Measurements from ENCODE around the gene FOXC1.

The FOXC1 gene

GRCh38 chr6:1600063-1600763 is 9.5 kb upstream of the FOXC1 start:
- DNase-seq, result no peak

- no peak for DNase-seq
Observed at GRCh38 chr6:1600764-1601157, 9.0 kb upstream of the FOXC1 start.

- no peak for DNase-seq
Observed at GRCh38 chr6:1601158-1602048, 8.3 kb upstream of the FOXC1 start.

- DNase-seq, result no peak
Observed at GRCh38 chr6:1602049-1602713, 7.5 kb upstream of the FOXC1 start.

GRCh38 chr6:1603708-1604107 is 6.0 kb upstream of the FOXC1 start:
- no peak for DNase-seq

- DNase-seq, result peak; percentile 71
Observed at GRCh38 chr6:1604158-1605003, 5.3 kb upstream of the FOXC1 start.

GRCh38 chr6:1605004-1605892 is 4.5 kb upstream of the FOXC1 start:
- no peak for DNase-seq

- DNase-seq, result no peak
Observed at GRCh38 chr6:1605893-1606779, 3.6 kb upstream of the FOXC1 start.

GRCh38 chr6:1606780-1607515 is 2.8 kb upstream of the FOXC1 start:
- DNase-seq, result no peak

GRCh38 chr6:1607516-1608221 is 2.0 kb upstream of the FOXC1 start:
- DNase-seq, result no peak

- DNase-seq, result no peak
Observed at GRCh38 chr6:1608222-1609040, 1.3 kb upstream of the FOXC1 start.

- no peak for DNase-seq
Observed at GRCh38 chr6:1609041-1609647, 571 bp upstream of the FOXC1 start.

- no peak for DNase-seq
Observed at GRCh38 chr6:1610497-1611321, 994 bp downstream of the FOXC1 start.

GRCh38 chr6:1611322-1611571 is 1.5 kb downstream of the FOXC1 start:
- DNase-seq, result no peak

GRCh38 chr6:1611572-1612298 is 2.0 kb downstream of the FOXC1 start:
- DNase-seq, result no peak

GRCh38 chr6:1612299-1612973 is 2.7 kb downstream of the FOXC1 start:
- no peak for DNase-seq

Measured in activated naive CD4-positive, alpha-beta T cell treated with anti-CD3 and anti-CD28 coated beads, Interleukin-2, amount 50 U/mL, for 16 hours (primary cell).